GM18868 (cell line): ENCODE data around the gene ZBTB7A.
"Not testable (repeated sequence)": the region's sequence is repeated elsewhere in the genome, so short reads cannot be mapped to it uniquely, and the experiment has no call there.

Source experiments
- ATAC-seq: cut with Tn5 transposase; IDR thresholded peaks from one replicate; pipeline ENCODE4 v1.9.1; 2021; ENCODE audit warnings: mild to moderate bottlenecking, moderate library complexity; ENCODE audit not compliant: unreplicated experiment

The ZBTB7A gene

GRCh38 chr19:4018775-4019504, 47.8 kb downstream of the ZBTB7A start:
- ATAC-seq = no peak

- no peak for ATAC-seq
Measured at GRCh38 chr19:4018140-4018613, 48.5 kb downstream of the ZBTB7A start.

- ATAC-seq = no peak
Measured at GRCh38 chr19:4016903-4017638, 49.6 kb downstream of the ZBTB7A start.

GRCh38 chr19:4016486-4016885, 50.2 kb downstream of the ZBTB7A start:
- no peak for ATAC-seq

- ATAC-seq = no peak
Measured at GRCh38 chr19:4015705-4016402, 50.8 kb downstream of the ZBTB7A start.

- ATAC-seq = no peak
Measured at GRCh38 chr19:4014541-4015491, 51.9 kb downstream of the ZBTB7A start.

GRCh38 chr19:4013886-4014540, 52.7 kb downstream of the ZBTB7A start:
- ATAC-seq = no peak

- ATAC-seq = no peak
Measured at GRCh38 chr19:4012975-4013634, 53.6 kb downstream of the ZBTB7A start.

- ATAC-seq = no peak
Measured at GRCh38 chr19:4012092-4012974, 54.4 kb downstream of the ZBTB7A start.

- not testable (repeated sequence) for ATAC-seq
Measured at GRCh38 chr19:4011430-4011829, 55.3 kb downstream of the ZBTB7A start.

- ATAC-seq = no peak
Measured at GRCh38 chr19:4010808-4011110, 55.9 kb downstream of the ZBTB7A start.

GRCh38 chr19:4009990-4010807, 56.5 kb downstream of the ZBTB7A start:
- ATAC-seq = no peak

GRCh38 chr19:4007836-4008539, 58.7 kb downstream of the ZBTB7A start:
- no peak for ATAC-seq

GRCh38 chr19:4007021-4007835, 59.5 kb downstream of the ZBTB7A start, which contains the start of gene PIAS4:
Gene PIAS4, plus strand, starts transcription at chr19:4007736. Its CDS starts 25 bp downstream, at chr19:4007761.
- ATAC-seq = peak; percentile 74

- not testable (repeated sequence) for ATAC-seq
Measured at GRCh38 chr19:4005436-4005835, 61.3 kb downstream of the ZBTB7A start.

- ATAC-seq = not testable (repeated sequence)
Measured at GRCh38 chr19:4000798-4001197, 65.9 kb downstream of the ZBTB7A start.
